KMS-11 (cell line): ENCODE results near the gene RAB35.

ENCODE experiments used
- H2AFZ ChIP-seq: fragments of 200-600 bp; sonication (generic); 2 replicates; pipeline ENCODE4 v1.6.1; 2016; ENCODE audit warnings: antibody characterized with exemption, mixed run types, low read depth
- H3K27ac ChIP-seq: fragments of 200-600 bp; sonication (generic); 2 replicates; pipeline ENCODE4 v1.6.1; 2016; ENCODE audit warnings: mild to moderate bottlenecking, mixed run types
- H3K27me3 ChIP-seq: fragments of 200-600 bp; sonication (generic); 2 replicates; pipeline ENCODE4 v1.6.1; 2017; ENCODE audit warnings: mild to moderate bottlenecking, low read depth, mixed run types, moderate library complexity; ENCODE audit not compliant: insufficient read depth
- H3K36me3 ChIP-seq: fragments of 200-600 bp; sonication (generic); 2 replicates; pipeline ENCODE4 v1.6.1; 2017; ENCODE audit warnings: mild to moderate bottlenecking, mixed run types; ENCODE audit not compliant: insufficient read depth
- H3K4me1 ChIP-seq: fragments of 200-600 bp; sonication (generic); 2 replicates; pipeline ENCODE4 v1.6.1; 2016; ENCODE audit warnings: mild to moderate bottlenecking, low read depth, mixed run types; ENCODE audit not compliant: poor library complexity, severe bottlenecking
- H3K4me2 ChIP-seq: fragments of 200-600 bp; sonication (generic); 2 replicates; pipeline ENCODE4 v1.7.0; 2016; ENCODE audit warnings: mild to moderate bottlenecking, mixed run types
- H3K4me3 ChIP-seq: fragments of 200-600 bp; sonication (generic); IDR thresholded peaks from 2 replicates; pipeline ENCODE4 v1.6.1; 2017; ENCODE audit warnings: low read depth, low read length, mixed read lengths; ENCODE audit not compliant: insufficient read depth
- H3K79me2 ChIP-seq: fragments of 200-600 bp; sonication (generic); 2 replicates; pipeline ENCODE4 v1.6.1; 2016; ENCODE audit warnings: low read depth, mixed run types; ENCODE audit not compliant: insufficient read depth
- H3K9ac ChIP-seq: fragments of 200-600 bp; sonication (generic); 2 replicates; pipeline ENCODE4 v1.6.1; 2016; ENCODE audit warnings: mild to moderate bottlenecking, mixed run types
- H4K20me1 ChIP-seq: fragments of 200-600 bp; sonication (generic); 2 replicates; pipeline ENCODE4 v1.6.1; 2016; ENCODE audit warnings: mild to moderate bottlenecking, mixed run types; ENCODE audit not compliant: insufficient read depth
- TF ChIP-seq, protein P1 (sequence below): fragments of 200-600 bp; sonication (generic); conservative IDR thresholded peaks from 2 replicates; pipeline ENCODE4 v1.6.1; 2017; ENCODE audit warnings: low read depth, mild to moderate bottlenecking, antibody characterized with exemption, low read length, moderate library complexity, mixed read lengths

RAB35 gene

DNA sequence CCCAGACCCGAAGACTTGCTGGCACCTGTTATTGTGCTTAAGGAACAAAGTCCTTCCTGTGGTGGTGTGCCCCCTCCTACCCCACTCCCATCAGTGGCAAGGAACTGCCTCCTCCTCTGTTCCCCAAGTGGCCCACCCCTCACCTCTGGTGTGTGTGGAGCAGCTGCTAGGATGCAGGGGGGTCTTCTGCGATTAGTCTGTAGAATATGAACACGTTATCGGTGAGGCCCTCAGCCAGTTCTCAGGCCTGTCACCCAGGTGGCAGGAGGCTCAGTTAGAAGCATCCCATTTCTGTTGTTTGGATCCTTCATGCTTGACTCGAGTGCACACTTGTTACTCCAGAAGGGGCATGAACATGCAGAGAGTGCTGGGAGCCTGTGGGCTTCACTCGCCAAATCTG lies 39.3 kb downstream of the RAB35 start:
- no peaks in the 10 kb centered on the region for H3K36me3 ChIP-seq
- H4K20me1 ChIP-seq, result no peaks in the 10 kb centered on the region
- no peak overlapping the region for H3K9ac ChIP-seq
- TF ChIP-seq, protein P1, sequence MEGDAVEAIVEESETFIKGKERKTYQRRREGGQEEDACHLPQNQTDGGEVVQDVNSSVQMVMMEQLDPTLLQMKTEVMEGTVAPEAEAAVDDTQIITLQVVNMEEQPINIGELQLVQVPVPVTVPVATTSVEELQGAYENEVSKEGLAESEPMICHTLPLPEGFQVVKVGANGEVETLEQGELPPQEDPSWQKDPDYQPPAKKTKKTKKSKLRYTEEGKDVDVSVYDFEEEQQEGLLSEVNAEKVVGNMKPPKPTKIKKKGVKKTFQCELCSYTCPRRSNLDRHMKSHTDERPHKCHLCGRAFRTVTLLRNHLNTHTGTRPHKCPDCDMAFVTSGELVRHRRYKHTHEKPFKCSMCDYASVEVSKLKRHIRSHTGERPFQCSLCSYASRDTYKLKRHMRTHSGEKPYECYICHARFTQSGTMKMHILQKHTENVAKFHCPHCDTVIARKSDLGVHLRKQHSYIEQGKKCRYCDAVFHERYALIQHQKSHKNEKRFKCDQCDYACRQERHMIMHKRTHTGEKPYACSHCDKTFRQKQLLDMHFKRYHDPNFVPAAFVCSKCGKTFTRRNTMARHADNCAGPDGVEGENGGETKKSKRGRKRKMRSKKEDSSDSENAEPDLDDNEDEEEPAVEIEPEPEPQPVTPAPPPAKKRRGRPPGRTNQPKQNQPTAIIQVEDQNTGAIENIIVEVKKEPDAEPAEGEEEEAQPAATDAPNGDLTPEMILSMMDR, result no peak
- no peak overlapping the region for H2AFZ ChIP-seq
- no peak overlapping the region for H3K4me3 ChIP-seq
- H3K4me1 ChIP-seq, result no peaks in the 10 kb centered on the region
- no peaks in the 10 kb centered on the region for H3K79me2 ChIP-seq
- no peak overlapping the region for H3K4me2 ChIP-seq
- no peaks in the 10 kb centered on the region for H3K27me3 ChIP-seq
- H3K27ac ChIP-seq, result no peak overlapping the region

DNA sequence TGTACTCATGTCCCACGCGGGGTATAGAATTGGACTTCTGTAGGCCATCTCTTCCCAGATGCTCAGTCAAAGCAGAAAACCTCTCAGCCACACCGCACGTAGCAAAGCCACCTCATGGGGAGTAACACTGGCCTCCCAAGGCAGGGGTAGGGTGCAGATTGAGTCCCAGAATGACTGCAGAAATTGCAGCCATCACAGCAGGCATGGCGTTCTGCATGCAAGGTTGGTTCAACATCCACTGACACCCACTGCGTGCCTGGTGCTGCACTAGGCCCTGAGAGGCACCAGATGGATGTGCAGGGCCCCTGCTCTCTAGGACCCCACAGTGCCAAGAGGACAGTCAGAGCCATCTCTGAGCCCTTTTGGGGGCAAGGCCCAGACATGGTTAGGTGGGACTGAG lies 39.9 kb downstream of the RAB35 start:
- Histone ChIP-seq H3K36me3 (no peaks in the 10 kb centered on the region), H3K4me2 (no peak overlapping the region), H3K9ac (no peak overlapping the region), H2AFZ (no peak overlapping the region), H3K4me3 (no peak overlapping the region), H3K4me1 (no peaks in the 10 kb centered on the region), H3K79me2 (no peaks in the 10 kb centered on the region), H4K20me1 (no peaks in the 10 kb centered on the region), H3K27ac (no peak overlapping the region), H3K27me3 (no peaks in the 10 kb centered on the region)
- TF ChIP-seq, protein P1, result no peak

DNA sequence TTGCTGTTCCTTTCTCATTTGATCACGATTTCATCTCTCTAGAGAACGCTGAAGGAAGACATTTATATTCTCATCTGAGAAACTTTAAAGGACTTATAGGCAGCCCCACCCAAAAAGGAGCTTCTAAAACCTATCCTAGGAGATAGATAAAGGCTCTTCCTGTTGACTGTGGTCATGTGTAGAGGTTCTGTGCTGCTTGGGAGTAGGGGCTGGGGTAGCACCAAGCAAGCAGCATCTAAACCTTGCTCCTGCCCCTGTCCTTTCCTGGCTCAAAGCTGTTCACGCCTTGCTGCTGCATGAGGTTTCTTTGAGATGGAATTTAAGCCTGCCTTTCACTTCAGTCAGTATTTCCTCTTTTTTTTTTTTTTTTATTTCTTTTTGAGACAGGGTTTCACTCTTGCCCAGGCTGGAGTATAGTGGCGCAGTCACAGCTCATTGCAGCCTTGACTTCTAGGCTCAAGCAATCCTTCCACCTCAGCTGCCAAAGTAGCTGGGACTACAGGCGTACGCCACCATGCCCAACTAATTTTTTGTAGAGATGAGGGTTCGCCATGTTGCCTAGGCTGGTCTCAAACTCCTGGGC lies 41.4 kb downstream of the RAB35 start:
- Histone ChIP-seq H3K4me1 (no peaks in the 10 kb centered on the region), H3K9ac (no peak overlapping the region), H3K4me2 (no peak overlapping the region), H3K36me3 (no peaks in the 10 kb centered on the region), H2AFZ (no peak overlapping the region), H4K20me1 (no peaks in the 10 kb centered on the region), H3K27ac (no peak overlapping the region), H3K27me3 (no peaks in the 10 kb centered on the region), H3K4me3 (no peak overlapping the region), H3K79me2 (no peaks in the 10 kb centered on the region)
- TF ChIP-seq, protein P1, result no peak

DNA sequence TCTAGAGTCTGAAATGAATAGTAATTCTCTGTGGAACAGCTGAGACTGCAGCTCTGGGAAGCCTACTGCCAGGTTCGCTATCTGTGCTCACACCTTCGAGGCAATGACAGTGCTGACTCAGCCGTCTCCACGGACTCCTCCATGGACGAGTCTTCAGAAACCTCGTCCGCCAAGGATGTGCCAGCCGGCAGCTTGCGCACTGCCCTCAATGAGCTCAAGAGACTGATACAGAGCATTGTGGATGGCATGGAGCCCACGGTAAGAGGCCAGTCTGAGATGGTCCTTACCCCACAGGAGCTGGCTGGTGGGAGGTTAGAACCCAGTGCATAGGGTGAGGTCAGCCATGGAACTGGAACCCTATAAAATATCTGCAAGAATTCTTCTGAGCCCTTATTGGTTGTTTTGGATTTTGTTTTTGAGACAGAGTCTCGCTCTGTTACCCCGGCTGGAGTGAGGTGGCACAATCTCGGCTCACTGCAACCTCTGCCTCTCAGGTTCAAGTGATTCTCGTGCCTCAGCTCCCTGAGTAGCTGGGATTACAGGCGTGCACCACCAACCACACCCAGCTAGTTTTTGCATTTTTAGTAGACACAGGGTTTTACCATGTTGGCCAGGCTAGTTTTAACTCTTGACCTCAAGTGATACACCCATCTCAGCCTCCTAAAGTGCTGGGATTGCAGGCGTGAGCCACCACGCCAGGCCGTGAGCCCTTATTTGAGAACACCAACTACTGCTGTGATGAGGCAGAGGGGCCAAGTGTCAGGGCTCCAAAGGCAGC lies 43.9 kb downstream of the RAB35 start:
- Histone ChIP-seq H3K4me2 (no peak overlapping the region), H3K4me3 (no peak overlapping the region), H3K36me3 (no peaks in the 10 kb centered on the region), H3K4me1 (no peaks in the 10 kb centered on the region), H3K27me3 (no peaks in the 10 kb centered on the region), H3K9ac (no peak overlapping the region), H4K20me1 (no peaks in the 10 kb centered on the region), H3K79me2 (no peaks in the 10 kb centered on the region), H2AFZ (no peak overlapping the region), H3K27ac (no peak overlapping the region)
- TF ChIP-seq, protein P1, result no peak
